ENCODE results near the gene SKA2.
"Not testable (repeated sequence)": the region's sequence is repeated elsewhere in the genome, so short reads cannot be mapped to it uniquely, and the experiment has no call there.

The SKA2 gene

DNA sequence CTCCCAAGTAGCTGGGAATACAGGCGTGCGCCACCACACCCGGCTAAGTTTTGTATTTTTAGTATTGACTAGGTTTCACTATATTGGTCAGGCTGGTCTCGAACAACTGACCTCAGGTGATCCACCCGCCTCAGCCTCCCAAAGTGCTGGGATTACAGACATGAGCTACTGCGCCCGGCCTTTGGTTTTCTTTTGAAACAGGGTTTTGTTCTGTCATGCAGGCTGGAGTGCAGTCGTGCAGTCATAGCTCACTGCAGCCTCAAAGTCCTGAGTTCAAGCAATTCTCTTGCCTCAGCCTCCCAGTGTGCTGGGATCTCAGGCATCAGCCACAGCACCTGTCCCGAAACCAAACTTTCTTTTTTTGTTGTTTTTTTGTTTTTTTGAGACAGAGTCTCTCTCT lies 25.6 kb upstream of the SKA2 start:
- no peaks in the 10 kb centered on the region for H3K27me3 ChIP-seq (ENCODE audit: insufficient read depth, low read depth)
- no peak overlapping the region for H3K4me3 ChIP-seq (IDR thresholded peaks at IDR 0.05; ENCODE audit: insufficient read depth, low read depth, low read length)
- H3K79me2 ChIP-seq (ENCODE audit: insufficient read depth, low read depth): 0 out of 2 replicates have a peak, but pooled peaks cover 10% of the 10 kb centered on the region
- H3K36me3 ChIP-seq (ENCODE audit: insufficient read depth): no peaks in the 10 kb centered on the region
- H3K4me1 ChIP-seq (ENCODE audit: low read depth, poor library complexity, severe bottlenecking): no peaks in the 10 kb centered on the region
- no peak overlapping the region for H2AFZ ChIP-seq (ENCODE audit: low read depth)
- no peaks in the 10 kb centered on the region for H4K20me1 ChIP-seq (ENCODE audit: insufficient read depth)
- no peak overlapping the region for H3K9ac ChIP-seq
- H3K27ac ChIP-seq: no peak overlapping the region
- TF ChIP-seq, protein P1, sequence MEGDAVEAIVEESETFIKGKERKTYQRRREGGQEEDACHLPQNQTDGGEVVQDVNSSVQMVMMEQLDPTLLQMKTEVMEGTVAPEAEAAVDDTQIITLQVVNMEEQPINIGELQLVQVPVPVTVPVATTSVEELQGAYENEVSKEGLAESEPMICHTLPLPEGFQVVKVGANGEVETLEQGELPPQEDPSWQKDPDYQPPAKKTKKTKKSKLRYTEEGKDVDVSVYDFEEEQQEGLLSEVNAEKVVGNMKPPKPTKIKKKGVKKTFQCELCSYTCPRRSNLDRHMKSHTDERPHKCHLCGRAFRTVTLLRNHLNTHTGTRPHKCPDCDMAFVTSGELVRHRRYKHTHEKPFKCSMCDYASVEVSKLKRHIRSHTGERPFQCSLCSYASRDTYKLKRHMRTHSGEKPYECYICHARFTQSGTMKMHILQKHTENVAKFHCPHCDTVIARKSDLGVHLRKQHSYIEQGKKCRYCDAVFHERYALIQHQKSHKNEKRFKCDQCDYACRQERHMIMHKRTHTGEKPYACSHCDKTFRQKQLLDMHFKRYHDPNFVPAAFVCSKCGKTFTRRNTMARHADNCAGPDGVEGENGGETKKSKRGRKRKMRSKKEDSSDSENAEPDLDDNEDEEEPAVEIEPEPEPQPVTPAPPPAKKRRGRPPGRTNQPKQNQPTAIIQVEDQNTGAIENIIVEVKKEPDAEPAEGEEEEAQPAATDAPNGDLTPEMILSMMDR (conservative IDR thresholded peaks at IDR 0.05; ENCODE audit: low read depth, low read length): no peak
- H3K4me2 ChIP-seq: no peak overlapping the region

DNA sequence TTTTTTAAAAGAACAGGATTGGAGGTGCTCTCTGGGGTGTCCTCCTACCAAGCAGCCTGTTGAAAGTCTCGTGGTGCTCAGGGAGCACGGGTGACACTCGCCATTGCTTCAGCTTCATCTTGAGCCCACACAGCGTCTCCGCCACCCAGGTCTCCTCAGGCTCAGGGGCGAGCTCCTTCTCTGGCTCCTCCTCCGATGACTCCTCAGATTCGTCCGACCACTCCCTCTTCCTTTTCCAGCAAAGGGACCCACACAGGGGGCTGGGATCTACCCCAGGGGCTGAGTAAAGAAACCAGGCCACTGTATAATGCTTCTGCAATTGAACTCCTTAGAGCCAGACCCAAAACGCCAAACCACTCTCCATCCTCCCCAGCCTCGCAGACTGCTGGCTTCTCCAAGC lies 24.6 kb upstream of the SKA2 start:
- not testable (repeated sequence) for H2AFZ ChIP-seq (ENCODE audit: low read depth); H4K20me1 ChIP-seq (ENCODE audit: insufficient read depth); H3K9ac ChIP-seq; H3K27ac ChIP-seq; H3K4me3 ChIP-seq (IDR thresholded peaks at IDR 0.05; ENCODE audit: insufficient read depth, low read depth, low read length); H3K4me2 ChIP-seq; H3K36me3 ChIP-seq (ENCODE audit: insufficient read depth); H3K27me3 ChIP-seq (ENCODE audit: insufficient read depth, low read depth); H3K4me1 ChIP-seq (ENCODE audit: low read depth, poor library complexity, severe bottlenecking)
- H3K79me2 ChIP-seq (ENCODE audit: insufficient read depth, low read depth): 0 out of 2 replicates have a peak, but pooled peaks cover 11% of the 10 kb centered on the region

GRCh38 chr17:59178266-59178985 lies 23.4 kb upstream of the SKA2 start:
- H3K79me2 ChIP-seq (ENCODE audit: insufficient read depth, low read depth): 0 out of 2 replicates have a peak, but pooled peaks cover 11% of the 10 kb centered on the region
- H3K4me2 ChIP-seq: no peak overlapping the region
- no peaks in the 10 kb centered on the region for H4K20me1 ChIP-seq (ENCODE audit: insufficient read depth)
- H3K27ac ChIP-seq: no peak overlapping the region
- no peaks in the 10 kb centered on the region for H3K27me3 ChIP-seq (ENCODE audit: insufficient read depth, low read depth)
- H3K4me1 ChIP-seq (ENCODE audit: low read depth, poor library complexity, severe bottlenecking): no peaks in the 10 kb centered on the region
- no peak overlapping the region for H3K9ac ChIP-seq
- TF ChIP-seq, protein P1 (conservative IDR thresholded peaks at IDR 0.05; ENCODE audit: low read depth, low read length): no peak
- no peaks in the 10 kb centered on the region for H3K36me3 ChIP-seq (ENCODE audit: insufficient read depth)
- no peak overlapping the region for H2AFZ ChIP-seq (ENCODE audit: low read depth)
- H3K4me3 ChIP-seq (IDR thresholded peaks at IDR 0.05; ENCODE audit: insufficient read depth, low read depth, low read length): no peak overlapping the region

DNA sequence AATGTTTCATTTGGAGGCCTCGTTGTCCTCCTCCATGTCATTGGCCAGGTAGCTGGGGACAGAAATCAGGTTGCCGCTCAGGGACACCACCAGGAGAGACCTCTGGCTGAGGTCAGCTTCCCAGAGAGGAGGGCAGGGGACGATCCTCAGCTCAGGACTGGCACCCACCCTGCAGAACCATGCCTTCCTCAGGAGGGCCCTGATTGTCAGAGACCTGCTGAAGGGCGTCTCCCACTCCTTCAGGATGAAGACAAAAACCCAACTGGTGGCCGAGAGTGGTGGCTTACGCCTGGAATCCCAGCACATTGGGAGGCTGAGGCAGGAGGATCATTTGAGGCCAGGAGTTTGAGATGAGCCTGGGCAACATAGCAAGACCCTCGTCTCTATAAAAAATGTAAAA lies 20.1 kb upstream of the SKA2 start:
- H3K4me1 ChIP-seq (ENCODE audit: low read depth, poor library complexity, severe bottlenecking): no peaks in the 10 kb centered on the region
- H3K79me2 ChIP-seq (ENCODE audit: insufficient read depth, low read depth): 0 out of 2 replicates have a peak, but pooled peaks cover 4% of the 10 kb centered on the region
- no peaks in the 10 kb centered on the region for H4K20me1 ChIP-seq (ENCODE audit: insufficient read depth)
- no peak overlapping the region for H3K4me2 ChIP-seq
- H3K27ac ChIP-seq: no peak overlapping the region
- TF ChIP-seq, protein P1 (conservative IDR thresholded peaks at IDR 0.05; ENCODE audit: low read depth, low read length): no peak
- H3K9ac ChIP-seq: no peak overlapping the region
- peaks cover 5% of the 10 kb centered on the region; the same call in 1 of the 2 replicates for H3K36me3 ChIP-seq (ENCODE audit: insufficient read depth)
- no peak overlapping the region for H3K4me3 ChIP-seq (IDR thresholded peaks at IDR 0.05; ENCODE audit: insufficient read depth, low read depth, low read length)
- H2AFZ ChIP-seq (ENCODE audit: low read depth): no peak overlapping the region
- H3K27me3 ChIP-seq (ENCODE audit: insufficient read depth, low read depth): no peaks in the 10 kb centered on the region

DNA sequence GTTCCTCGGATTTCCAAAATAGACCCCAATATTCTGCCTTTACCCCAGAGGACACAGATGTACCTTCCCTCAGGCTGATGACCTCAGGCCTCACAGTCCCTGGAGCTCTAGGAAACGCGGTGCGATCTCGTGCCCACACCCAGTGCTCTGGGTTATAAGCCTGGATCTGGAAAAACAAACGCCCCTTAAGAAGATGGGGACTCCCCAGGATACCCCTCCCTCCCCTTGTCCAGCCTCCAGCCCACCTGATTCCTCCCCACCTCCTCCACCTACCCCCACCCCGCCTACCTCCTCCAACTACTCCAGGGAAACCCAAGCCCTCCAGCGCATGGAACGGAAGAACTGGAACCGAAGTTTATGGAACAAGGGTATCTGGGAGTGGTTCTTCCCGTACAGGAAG lies 19.7 kb upstream of the SKA2 start:
- TF ChIP-seq, protein P1 (conservative IDR thresholded peaks at IDR 0.05; ENCODE audit: low read depth, low read length): no peak
- no peak overlapping the region for H3K4me2 ChIP-seq
- 0 out of 2 replicates have a peak, but pooled peaks cover 6% of the 10 kb centered on the region for H3K79me2 ChIP-seq (ENCODE audit: insufficient read depth, low read depth)
- no peak overlapping the region for H3K27ac ChIP-seq
- H3K9ac ChIP-seq: no peak overlapping the region
- no peak overlapping the region for H2AFZ ChIP-seq (ENCODE audit: low read depth)
- no peaks in the 10 kb centered on the region for H3K4me1 ChIP-seq (ENCODE audit: low read depth, poor library complexity, severe bottlenecking)
- peaks cover 9% of the 10 kb centered on the region; the same call in 1 of the 2 replicates for H3K36me3 ChIP-seq (ENCODE audit: insufficient read depth)
- H3K4me3 ChIP-seq (IDR thresholded peaks at IDR 0.05; ENCODE audit: insufficient read depth, low read depth, low read length): no peak overlapping the region
- H3K27me3 ChIP-seq (ENCODE audit: insufficient read depth, low read depth): no peaks in the 10 kb centered on the region
- no peaks in the 10 kb centered on the region for H4K20me1 ChIP-seq (ENCODE audit: insufficient read depth)

All from KMS-11 (cell line).